ENCODE results near the gene ELFN1.

The ELFN1 gene

GRCh38 chr7:1651891-1652290 lies 18.2 kb upstream of the ELFN1 start:
- no peaks in the 10 kb centered on the region for H3K4me1 ChIP-seq (ENCODE audit: insufficient read depth, low read length)
- H3K27ac ChIP-seq (ENCODE audit: low read length): no peak overlapping the region
- H3K9me3 ChIP-seq (ENCODE audit: insufficient read depth, low read depth, low read length): no peaks in the 10 kb centered on the region
- H3K27me3 ChIP-seq (ENCODE audit: insufficient read depth, low read length): no peaks in the 10 kb centered on the region
- H3K36me3 ChIP-seq (ENCODE audit: insufficient read depth, low read depth, low read length): no peaks in the 10 kb centered on the region
- no peak overlapping the region for H3K4me3 ChIP-seq (ENCODE audit: low read length)
- no peak overlapping the region for H3K9ac ChIP-seq (ENCODE audit: low read depth, low read length)

GRCh38 chr7:1653500-1653899 lies 16.6 kb upstream of the ELFN1 start:
- Histone ChIP-seq H3K4me1 (ENCODE audit: insufficient read depth, low read length) (no peaks in the 10 kb centered on the region), H3K27me3 (ENCODE audit: insufficient read depth, low read length) (no peaks in the 10 kb centered on the region)

DNA sequence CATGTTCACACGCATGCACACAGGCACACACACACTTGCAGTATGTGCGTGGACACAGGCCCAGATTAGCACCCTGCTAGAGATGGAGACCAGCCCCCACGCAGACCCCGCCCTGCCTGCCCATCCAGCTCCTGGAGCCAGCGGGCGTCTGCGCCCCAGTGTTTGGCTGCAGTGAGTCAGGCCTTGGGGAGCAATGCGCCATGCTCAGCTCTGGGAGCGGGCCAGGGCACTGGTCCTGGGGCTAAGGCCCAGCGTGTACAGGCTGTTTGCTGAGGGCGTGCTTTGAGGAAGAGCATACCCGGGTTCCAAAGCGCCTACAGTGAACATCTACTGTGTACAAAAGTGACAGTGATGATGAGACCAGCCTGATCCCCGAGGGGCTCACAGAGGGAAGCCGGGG lies 16.0 kb upstream of the ELFN1 start:
- Histone ChIP-seq H3K4me1 (ENCODE audit: insufficient read depth, low read length) (no peaks in the 10 kb centered on the region), H3K27ac (ENCODE audit: low read length) (no peak overlapping the region), H3K4me3 (ENCODE audit: low read length) (no peak overlapping the region), H3K36me3 (ENCODE audit: insufficient read depth, low read depth, low read length) (no peaks in the 10 kb centered on the region), H3K9ac (ENCODE audit: low read depth, low read length) (no peak overlapping the region), H3K27me3 (ENCODE audit: insufficient read depth, low read length) (no peaks in the 10 kb centered on the region), H3K9me3 (ENCODE audit: insufficient read depth, low read depth, low read length) (no peaks in the 10 kb centered on the region)

More at GRCh38 chr7:1653500-1653899, 16.6 kb upstream of the ELFN1 start:
- no peak overlapping the region for H3K27ac ChIP-seq (ENCODE audit: low read length)
- no peak overlapping the region for H3K9ac ChIP-seq (ENCODE audit: low read depth, low read length)
- no peak overlapping the region for H3K4me3 ChIP-seq (ENCODE audit: low read length)
- H3K36me3 ChIP-seq (ENCODE audit: insufficient read depth, low read depth, low read length): no peaks in the 10 kb centered on the region
- no peaks in the 10 kb centered on the region for H3K9me3 ChIP-seq (ENCODE audit: insufficient read depth, low read depth, low read length)

GRCh38 chr7:1654738-1655475 lies 15.2 kb upstream of the ELFN1 start:
- Histone ChIP-seq H3K36me3 (ENCODE audit: insufficient read depth, low read depth, low read length) (no peaks in the 10 kb centered on the region), H3K4me1 (ENCODE audit: insufficient read depth, low read length) (no peaks in the 10 kb centered on the region), H3K9ac (ENCODE audit: low read depth, low read length) (no peak overlapping the region), H3K9me3 (ENCODE audit: insufficient read depth, low read depth, low read length) (no peaks in the 10 kb centered on the region), H3K27ac (ENCODE audit: low read length) (no peak overlapping the region), H3K4me3 (ENCODE audit: low read length) (no peak overlapping the region), H3K27me3 (ENCODE audit: insufficient read depth, low read length) (no peaks in the 10 kb centered on the region)

DNA sequence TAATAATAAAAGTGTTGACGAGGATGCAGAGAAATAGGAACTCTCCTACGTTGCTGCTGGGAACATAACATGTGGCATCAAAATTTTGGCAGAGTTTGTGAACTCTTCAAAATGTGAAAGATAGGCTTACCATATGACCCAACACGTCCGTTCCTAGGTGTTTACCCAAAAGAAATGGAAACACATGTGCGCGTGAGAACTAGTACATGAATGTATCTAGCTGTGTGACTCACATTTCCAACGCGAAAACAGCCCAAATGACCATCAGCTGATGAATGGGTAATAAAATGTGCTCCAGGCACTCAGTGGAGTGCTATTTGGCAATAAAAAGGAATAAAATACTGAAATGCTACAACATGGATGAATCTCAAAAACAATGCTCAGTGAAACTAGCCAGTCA lies 10.4 kb upstream of the ELFN1 start:
- Histone ChIP-seq H3K4me1 (ENCODE audit: insufficient read depth, low read length) (no peaks in the 10 kb centered on the region; the same call in 1 of the 2 replicates), H3K4me3 (ENCODE audit: low read length) (no peak overlapping the region), H3K27me3 (ENCODE audit: insufficient read depth, low read length) (peaks cover 33% of the 10 kb centered on the region), H3K9me3 (ENCODE audit: insufficient read depth, low read depth, low read length) (no peaks in the 10 kb centered on the region), H3K36me3 (ENCODE audit: insufficient read depth, low read depth, low read length) (no peaks in the 10 kb centered on the region), H3K9ac (ENCODE audit: low read depth, low read length) (no peak overlapping the region), H3K27ac (ENCODE audit: low read length) (no peak overlapping the region)

- Histone ChIP-seq H3K27me3 (ENCODE audit: insufficient read depth, low read length) (peaks cover 46% of the 10 kb centered on the region), H3K36me3 (ENCODE audit: insufficient read depth, low read depth, low read length) (no peaks in the 10 kb centered on the region), H3K9ac (ENCODE audit: low read depth, low read length) (no peak overlapping the region), H3K4me3 (ENCODE audit: low read length) (no peak overlapping the region), H3K9me3 (ENCODE audit: insufficient read depth, low read depth, low read length) (no peaks in the 10 kb centered on the region), H3K27ac (ENCODE audit: low read length) (no peak overlapping the region), H3K4me1 (ENCODE audit: insufficient read depth, low read length) (no peaks in the 10 kb centered on the region; the same call in 1 of the 2 replicates)
Measured at GRCh38 chr7:1661461-1661860, 8.6 kb upstream of the ELFN1 start.

GRCh38 chr7:1662101-1662500 lies 8.0 kb upstream of the ELFN1 start:
- no peak overlapping the region for H3K27ac ChIP-seq (ENCODE audit: low read length)
- no peak overlapping the region for H3K9ac ChIP-seq (ENCODE audit: low read depth, low read length)
- no peaks in the 10 kb centered on the region for H3K36me3 ChIP-seq (ENCODE audit: insufficient read depth, low read depth, low read length)
- peaks cover 53% of the 10 kb centered on the region for H3K27me3 ChIP-seq (ENCODE audit: insufficient read depth, low read length)
- H3K4me1 ChIP-seq (ENCODE audit: insufficient read depth, low read length): no peaks in the 10 kb centered on the region; the same call in 1 of the 2 replicates
- H3K9me3 ChIP-seq (ENCODE audit: insufficient read depth, low read depth, low read length): no peaks in the 10 kb centered on the region
- no peak overlapping the region for H3K4me3 ChIP-seq (ENCODE audit: low read length)

DNA sequence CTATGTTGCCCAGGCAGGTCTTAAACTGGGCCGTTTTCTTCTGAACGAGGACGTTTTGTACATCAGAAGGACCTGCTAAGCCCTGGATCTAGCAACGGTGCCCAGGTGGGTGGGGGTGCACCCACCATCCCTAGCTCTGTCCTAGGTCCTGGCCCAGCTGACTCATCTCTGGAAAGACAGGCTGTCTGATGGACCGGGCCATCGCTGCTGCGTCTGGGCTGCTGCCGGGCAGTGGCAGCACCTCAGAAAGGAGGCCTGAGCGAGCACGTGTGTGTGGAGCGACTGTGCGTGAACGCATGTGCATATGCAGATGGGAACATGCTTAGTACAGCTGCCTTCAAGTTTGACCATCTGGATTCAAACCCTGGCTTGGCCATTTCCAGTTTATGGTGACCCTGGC lies 7.3 kb upstream of the ELFN1 start:
- Histone ChIP-seq H3K9me3 (ENCODE audit: insufficient read depth, low read depth, low read length) (no peaks in the 10 kb centered on the region), H3K9ac (ENCODE audit: low read depth, low read length) (no peak overlapping the region), H3K4me3 (ENCODE audit: low read length) (no peak overlapping the region), H3K27me3 (ENCODE audit: insufficient read depth, low read length) (peaks cover 59% of the 10 kb centered on the region), H3K4me1 (ENCODE audit: insufficient read depth, low read length) (no peaks in the 10 kb centered on the region; the same call in 1 of the 2 replicates), H3K36me3 (ENCODE audit: insufficient read depth, low read depth, low read length) (no peaks in the 10 kb centered on the region), H3K27ac (ENCODE audit: low read length) (no peak overlapping the region)

- H3K27ac ChIP-seq (ENCODE audit: low read length): no peak overlapping the region
- H3K9me3 ChIP-seq (ENCODE audit: insufficient read depth, low read depth, low read length): no peaks in the 10 kb centered on the region
- H3K27me3 ChIP-seq (ENCODE audit: insufficient read depth, low read length): peaks cover 64% of the 10 kb centered on the region
- H3K4me1 ChIP-seq (ENCODE audit: insufficient read depth, low read length): no peaks in the 10 kb centered on the region; the same call in 1 of the 2 replicates
- no peak overlapping the region for H3K9ac ChIP-seq (ENCODE audit: low read depth, low read length)
- no peaks in the 10 kb centered on the region for H3K36me3 ChIP-seq (ENCODE audit: insufficient read depth, low read depth, low read length)
- no peak overlapping the region; the same call in 1 of the 2 replicates for H3K4me3 ChIP-seq (ENCODE audit: low read length)
Measured at GRCh38 chr7:1663223-1663622, 6.9 kb upstream of the ELFN1 start.

- H3K4me1 ChIP-seq (ENCODE audit: insufficient read depth, low read length): peaks cover 4% of the 10 kb centered on the region; the same call in 1 of the 2 replicates
- H3K9ac ChIP-seq (ENCODE audit: low read depth, low read length): no peak overlapping the region
- no peaks in the 10 kb centered on the region for H3K36me3 ChIP-seq (ENCODE audit: insufficient read depth, low read depth, low read length)
- H3K4me3 ChIP-seq (ENCODE audit: low read length): peak overlapping the region; percentile 66
- H3K27me3 ChIP-seq (ENCODE audit: insufficient read depth, low read length): peaks cover 72% of the 10 kb centered on the region
- no peaks in the 10 kb centered on the region for H3K9me3 ChIP-seq (ENCODE audit: insufficient read depth, low read depth, low read length)
- no peak overlapping the region for H3K27ac ChIP-seq (ENCODE audit: low read length)
Measured at GRCh38 chr7:1663857-1664651, 6.0 kb upstream of the ELFN1 start.

DNA sequence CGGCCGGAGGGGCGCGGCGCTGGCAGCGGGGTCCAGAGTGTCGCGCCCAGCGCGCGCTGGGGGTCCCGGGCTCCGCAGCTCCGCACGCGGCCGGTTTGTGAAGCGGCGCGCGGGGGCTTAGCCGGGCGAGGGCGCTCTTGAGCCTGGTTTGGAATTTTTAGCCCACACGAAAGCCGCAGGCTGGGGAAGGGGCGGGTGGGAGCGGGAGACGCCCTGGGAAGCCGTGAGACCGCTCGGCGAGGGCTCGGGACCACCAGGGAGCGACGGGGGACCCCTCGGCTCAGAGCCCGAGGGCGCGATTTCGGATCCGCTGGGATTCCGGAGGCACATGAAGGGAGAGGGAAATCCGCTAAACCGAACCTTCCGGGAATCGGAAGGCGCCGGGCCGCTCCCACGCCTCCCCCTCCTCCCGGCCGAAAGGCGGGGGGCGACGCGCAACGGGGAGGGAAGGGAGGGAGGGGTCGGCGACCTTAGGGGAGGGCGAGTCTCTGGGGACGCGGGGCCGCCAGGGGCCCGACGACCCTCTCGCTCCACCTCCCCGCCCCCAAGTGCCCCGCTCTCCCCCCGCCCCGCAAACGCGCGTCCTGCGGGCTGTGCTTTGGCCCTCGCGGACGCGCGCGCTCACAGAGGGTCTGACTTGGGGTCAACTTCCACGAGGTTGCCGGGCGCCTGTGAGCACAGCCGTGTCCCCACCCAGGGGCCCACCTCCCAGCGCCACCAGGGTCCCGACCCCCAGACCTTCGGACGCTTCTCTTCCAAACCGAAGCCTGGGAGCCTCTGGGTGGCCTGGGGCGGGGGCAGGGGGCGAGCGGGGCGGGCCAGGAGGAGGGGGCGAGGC lies 5.1 kb upstream of the ELFN1 start:
- peaks cover 78% of the 10 kb centered on the region for H3K27me3 ChIP-seq (ENCODE audit: insufficient read depth, low read length)
- H3K9me3 ChIP-seq (ENCODE audit: insufficient read depth, low read depth, low read length): no peaks in the 10 kb centered on the region
- no peak overlapping the region for H3K9ac ChIP-seq (ENCODE audit: low read depth, low read length)
- no peaks in the 10 kb centered on the region for H3K36me3 ChIP-seq (ENCODE audit: insufficient read depth, low read depth, low read length)
- H3K4me3 ChIP-seq (ENCODE audit: low read length): peak overlapping the region; percentile 66
- H3K27ac ChIP-seq (ENCODE audit: low read length): no peak overlapping the region
- peaks cover 4% of the 10 kb centered on the region; the same call in 1 of the 2 replicates for H3K4me1 ChIP-seq (ENCODE audit: insufficient read depth, low read length)

All from iPS-20b (cell line).